IPS-20b (cell line): ENCODE results near the gene DCUN1D1.

Experiments used
- H3K27ac ChIP-seq: one replicate; pipeline ENCODE4 v1.5.1; 2013; ENCODE audit warnings: low read length
- H3K27me3 ChIP-seq: 2 replicates; pipeline ENCODE4 v1.6.1; 2013; ENCODE audit warnings: mild to moderate bottlenecking, low read length, inconsistent platforms; ENCODE audit not compliant: insufficient read depth
- H3K36me3 ChIP-seq: 2 replicates; pipeline ENCODE4 v1.6.1; 2013; ENCODE audit warnings: low read depth, mild to moderate bottlenecking, inconsistent platforms, low read length, moderate library complexity; ENCODE audit not compliant: insufficient read depth
- H3K4me1 ChIP-seq: 2 replicates; pipeline ENCODE4 v1.6.1; 2013; ENCODE audit warnings: mild to moderate bottlenecking, control low read depth, inconsistent platforms, low read length, moderate library complexity; ENCODE audit not compliant: insufficient read depth
- H3K4me3 ChIP-seq: 2 replicates; pipeline ENCODE4 v1.5.1; 2013; ENCODE audit warnings: mild to moderate bottlenecking, low read length, inconsistent platforms
- H3K9ac ChIP-seq: 2 replicates; pipeline ENCODE4 v1.6.1; 2013; ENCODE audit warnings: low read depth, mild to moderate bottlenecking, inconsistent platforms, low read length, moderate library complexity
- H3K9me3 ChIP-seq: 2 replicates; pipeline ENCODE4 v1.6.1; 2013; ENCODE audit warnings: mild to moderate bottlenecking, low read depth, low read length, inconsistent platforms; ENCODE audit not compliant: insufficient read depth

DCUN1D1 gene

GRCh38 chr3:182908471-182908870 is 71.9 kb downstream of the DCUN1D1 start:
- Histone ChIP-seq H3K36me3 (no peaks in the 10 kb centered on the region), H3K4me3 (no peak overlapping the region), H3K27me3 (no peaks in the 10 kb centered on the region), H3K4me1 (peaks cover 3% of the 10 kb centered on the region), H3K27ac (no peak overlapping the region), H3K9me3 (no peaks in the 10 kb centered on the region), H3K9ac (no peak overlapping the region)

- Histone ChIP-seq H3K9ac (no peak overlapping the region), H3K27me3 (no peaks in the 10 kb centered on the region), H3K36me3 (no peaks in the 10 kb centered on the region), H3K9me3 (no peaks in the 10 kb centered on the region), H3K27ac (no peak overlapping the region), H3K4me1 (peaks cover 3% of the 10 kb centered on the region), H3K4me3 (no peak overlapping the region)
Observed at GRCh38 chr3:182906036-182906435, 74.3 kb downstream of the DCUN1D1 start.

- Histone ChIP-seq H3K9ac (no peak overlapping the region), H3K4me1 (peaks cover 3% of the 10 kb centered on the region), H3K27ac (no peak overlapping the region), H3K9me3 (no peaks in the 10 kb centered on the region), H3K27me3 (no peaks in the 10 kb centered on the region), H3K36me3 (no peaks in the 10 kb centered on the region), H3K4me3 (no peak overlapping the region)
Observed at GRCh38 chr3:182905623-182906022, 74.7 kb downstream of the DCUN1D1 start.

GRCh38 chr3:182904164-182904563 is 76.2 kb downstream of the DCUN1D1 start:
- Histone ChIP-seq H3K9me3 (no peaks in the 10 kb centered on the region), H3K27ac (no peak overlapping the region), H3K9ac (no peak overlapping the region), H3K36me3 (no peaks in the 10 kb centered on the region), H3K4me1 (peaks cover 3% of the 10 kb centered on the region), H3K4me3 (no peak overlapping the region), H3K27me3 (no peaks in the 10 kb centered on the region)

GRCh38 chr3:182902236-182902635 is 78.1 kb downstream of the DCUN1D1 start:
- H3K9me3 ChIP-seq = no peaks in the 10 kb centered on the region
- no peak overlapping the region for H3K4me3 ChIP-seq
- H3K27ac ChIP-seq = no peak overlapping the region
- no peaks in the 10 kb centered on the region for H3K27me3 ChIP-seq
- H3K4me1 ChIP-seq = peaks cover 3% of the 10 kb centered on the region
- no peak overlapping the region for H3K9ac ChIP-seq
- no peaks in the 10 kb centered on the region for H3K36me3 ChIP-seq

GRCh38 chr3:182896553-182896952 is 83.8 kb downstream of the DCUN1D1 start:
- no peaks in the 10 kb centered on the region for H3K36me3 ChIP-seq
- no peak overlapping the region for H3K9ac ChIP-seq
- no peaks in the 10 kb centered on the region for H3K27me3 ChIP-seq
- no peaks in the 10 kb centered on the region for H3K4me1 ChIP-seq
- no peak overlapping the region for H3K4me3 ChIP-seq
- H3K27ac ChIP-seq = no peak overlapping the region
- H3K9me3 ChIP-seq = no peaks in the 10 kb centered on the region

GRCh38 chr3:182895513-182896112 is 84.7 kb downstream of the DCUN1D1 start:
- Histone ChIP-seq H3K9me3 (no peaks in the 10 kb centered on the region), H3K4me1 (no peaks in the 10 kb centered on the region), H3K36me3 (no peaks in the 10 kb centered on the region), H3K27ac (no peak overlapping the region), H3K27me3 (no peaks in the 10 kb centered on the region), H3K9ac (no peak overlapping the region), H3K4me3 (no peak overlapping the region)

GRCh38 chr3:182892226-182892625 is 88.1 kb downstream of the DCUN1D1 start:
- Histone ChIP-seq H3K4me3 (no peak overlapping the region), H3K27ac (no peak overlapping the region), H3K9me3 (no peaks in the 10 kb centered on the region), H3K9ac (no peak overlapping the region), H3K27me3 (no peaks in the 10 kb centered on the region), H3K4me1 (no peaks in the 10 kb centered on the region), H3K36me3 (no peaks in the 10 kb centered on the region)

- Histone ChIP-seq H3K27me3 (no peaks in the 10 kb centered on the region), H3K27ac (no peak overlapping the region), H3K4me1 (no peaks in the 10 kb centered on the region), H3K9me3 (no peaks in the 10 kb centered on the region), H3K9ac (no peak overlapping the region), H3K36me3 (no peaks in the 10 kb centered on the region), H3K4me3 (no peak overlapping the region)
Observed at GRCh38 chr3:182891364-182891763, 89.0 kb downstream of the DCUN1D1 start.

GRCh38 chr3:182889948-182890629 is 90.2 kb downstream of the DCUN1D1 start:
- H3K4me1 ChIP-seq = no peaks in the 10 kb centered on the region
- no peaks in the 10 kb centered on the region for H3K9me3 ChIP-seq
- H3K27ac ChIP-seq = no peak overlapping the region
- H3K4me3 ChIP-seq = no peak overlapping the region
- H3K36me3 ChIP-seq = no peaks in the 10 kb centered on the region
- no peaks in the 10 kb centered on the region for H3K27me3 ChIP-seq
- no peak overlapping the region for H3K9ac ChIP-seq
